ENCODE measurements around the gene ACTR3C. TPM values are rescaled to one million over a fixed set of nuclear protein-coding genes. Genes with fewer than 3 reads are reported as not detected.
"Not testable (repeated sequence)": the region's sequence is repeated elsewhere in the genome, so short reads cannot be mapped to it uniquely, and the experiment has no call there.

The ACTR3C gene
- total and polyA plus RNA-seq, 10 of the 15 experiments (the other 5 are each of a cell fraction or from before 2014, with no cell fraction given), result 2.0 to 10.2 (median 6.3) TPM

DNA sequence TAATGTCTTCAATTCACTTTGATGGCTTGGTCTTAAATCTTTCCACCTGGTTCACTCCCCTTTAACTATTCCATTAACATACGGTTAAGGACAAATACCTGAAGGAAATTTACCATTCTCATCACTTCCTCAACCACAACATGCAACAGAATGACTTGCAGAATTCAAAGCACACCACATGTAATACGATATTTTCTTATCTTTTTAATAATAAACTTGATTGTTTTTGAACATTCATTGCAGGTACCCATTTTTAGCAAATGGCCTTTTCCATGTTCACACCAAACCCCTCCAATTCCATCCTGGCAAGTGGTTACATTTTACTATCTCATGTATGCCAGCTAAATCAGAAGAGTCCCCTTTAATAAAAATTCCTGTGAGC is 17.5 kb downstream of the ACTR3C start:
- H4K20me1 ChIP-seq (ENCODE audit: control insufficient read depth, insufficient read depth); DNase-seq (ENCODE audit: low read depth, low spot score); H3K27me3 ChIP-seq (replicated peaks in 1 of 2; ENCODE audit: control insufficient read depth in 2 of 2, insufficient read depth in 2 of 2, low read length in 1 of 2); H3K36me3 ChIP-seq (ENCODE audit: control insufficient read depth in 2 of 2, insufficient read depth in 2 of 2, low read length in 1 of 2); H3K27ac ChIP-seq (ENCODE audit: control insufficient read depth, insufficient read depth); intact Hi-C loops (cut with micrococcal nuclease; ENCODE audit: unreplicated experiment); H3K4me1 ChIP-seq (ENCODE audit: control insufficient read depth, insufficient read depth, low read length); H3K9ac ChIP-seq (ENCODE audit: control insufficient read depth, insufficient read depth, low read length); H3K79me2 ChIP-seq (ENCODE audit: control insufficient read depth, insufficient read depth, low read length); SMC1A ChIA-PET (ENCODE audit: uncharacterized antibody, unreplicated experiment); CTCF ChIA-PET; H3K4me2 ChIP-seq (ENCODE audit: control insufficient read depth, insufficient read depth); H3K9me3 ChIP-seq (replicated peaks; ENCODE audit: control insufficient read depth, insufficient read depth, low read length); in situ Hi-C loops (cut with MboI); FAIRE-seq; ATAC-seq; H3K4me3 ChIP-seq; POLR2A ChIA-PET; RAD21 ChIA-PET (ENCODE audit: unreplicated experiment); BruUV-seq (replicated peaks); H2AFZ ChIP-seq (ENCODE audit: control insufficient read depth, low read depth, low read length): not testable (repeated sequence)
- WGBS (ENCODE audit: insufficient coverage, insufficient replicate concordance, low lambda C conversion rate, missing lambda C conversion rate), result 67% methylated on average over 2 of the region's 2 CpGs

DNA sequence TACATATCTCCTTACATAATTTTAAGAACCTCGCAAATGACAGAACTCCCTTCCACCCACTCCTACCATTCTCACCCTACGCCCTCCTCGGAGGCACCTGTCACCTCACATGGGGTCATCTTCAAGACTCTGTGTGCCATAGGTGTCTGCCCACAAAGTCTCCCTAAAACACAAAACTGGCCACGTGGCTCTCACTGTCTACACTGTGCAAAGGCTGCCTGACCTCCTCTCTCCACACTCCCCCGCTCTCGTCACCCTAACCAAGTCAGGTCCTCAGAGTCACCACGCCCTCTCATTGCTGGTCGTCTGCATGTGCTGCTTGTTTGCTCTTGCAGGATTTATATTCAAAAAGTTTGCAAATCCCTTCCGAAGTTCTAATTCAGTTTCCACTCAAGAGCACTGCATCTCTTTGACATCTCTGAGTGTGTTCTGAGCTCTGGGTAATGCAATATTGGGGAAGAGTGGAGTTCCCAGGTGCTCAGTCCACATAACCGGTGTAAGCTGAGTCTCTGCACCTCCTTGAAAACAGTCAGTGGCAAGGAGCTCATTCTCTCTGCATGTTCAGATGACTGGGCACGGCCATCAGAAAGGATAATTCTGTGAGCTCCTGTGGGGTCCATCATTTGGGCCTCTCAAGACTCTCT is 18.0 kb downstream of the ACTR3C start:
- H3K27ac ChIP-seq (ENCODE audit: control insufficient read depth, insufficient read depth); intact Hi-C loops (cut with micrococcal nuclease; ENCODE audit: unreplicated experiment); H3K9me3 ChIP-seq (replicated peaks; ENCODE audit: control insufficient read depth, insufficient read depth, low read length); H3K27me3 ChIP-seq (replicated peaks in 1 of 2; ENCODE audit: control insufficient read depth in 2 of 2, insufficient read depth in 2 of 2, low read length in 1 of 2); H2AFZ ChIP-seq (ENCODE audit: control insufficient read depth, low read depth, low read length); H3K79me2 ChIP-seq (ENCODE audit: control insufficient read depth, insufficient read depth, low read length); H3K4me3 ChIP-seq; SMC1A ChIA-PET (ENCODE audit: uncharacterized antibody, unreplicated experiment); POLR2A ChIA-PET; H3K4me2 ChIP-seq (ENCODE audit: control insufficient read depth, insufficient read depth); H3K4me1 ChIP-seq (ENCODE audit: control insufficient read depth, insufficient read depth, low read length); H3K9ac ChIP-seq (ENCODE audit: control insufficient read depth, insufficient read depth, low read length); FAIRE-seq; CTCF ChIA-PET; ATAC-seq; DNase-seq (ENCODE audit: low read depth, low spot score); BruUV-seq (replicated peaks); H3K36me3 ChIP-seq (ENCODE audit: control insufficient read depth in 2 of 2, insufficient read depth in 2 of 2, low read length in 1 of 2); H4K20me1 ChIP-seq (ENCODE audit: control insufficient read depth, insufficient read depth); RAD21 ChIA-PET (ENCODE audit: unreplicated experiment); in situ Hi-C loops (cut with MboI): not testable (repeated sequence)
- WGBS (ENCODE audit: insufficient coverage, insufficient replicate concordance, low lambda C conversion rate, missing lambda C conversion rate), result 67% methylated on average over 10 of the region's 11 CpGs

DNA sequence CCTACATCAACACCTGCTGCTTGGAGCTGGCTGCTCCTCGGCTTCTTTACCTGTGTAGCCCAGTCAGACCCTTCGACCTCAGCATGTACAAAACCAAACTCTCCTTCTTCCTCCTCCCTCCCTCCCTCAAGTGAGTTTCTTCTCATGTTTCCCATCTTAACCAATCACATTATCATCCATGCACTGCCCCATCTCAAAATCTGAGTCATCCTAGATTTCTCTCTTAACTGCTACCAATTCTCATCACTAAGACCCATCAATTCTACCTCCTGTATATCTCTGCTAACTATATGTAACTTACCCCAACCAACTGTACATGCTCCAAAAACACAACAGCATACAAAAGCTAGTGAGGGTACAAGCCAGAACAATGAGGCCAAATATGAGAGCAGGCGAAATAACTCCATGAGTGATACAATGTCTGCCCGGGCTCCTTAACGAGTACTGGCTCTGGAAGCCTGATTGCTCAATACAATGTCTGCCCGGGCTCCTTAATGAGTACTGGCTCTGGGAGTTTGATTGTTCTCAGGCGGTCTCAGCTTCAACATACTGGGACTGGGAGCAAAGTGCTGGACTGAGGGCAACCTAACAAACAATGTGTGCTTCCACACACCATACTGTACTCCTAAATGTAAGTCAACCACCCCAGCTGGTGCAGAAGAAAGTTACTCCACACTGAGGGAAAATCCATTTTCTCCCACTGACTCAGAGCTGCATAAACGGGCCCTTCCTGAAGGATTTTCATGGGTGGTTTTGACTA is 18.7 kb downstream of the ACTR3C start:
- H3K79me2 ChIP-seq (ENCODE audit: control insufficient read depth, insufficient read depth, low read length); POLR2A ChIA-PET; RAD21 ChIA-PET (ENCODE audit: unreplicated experiment); FAIRE-seq; H3K4me3 ChIP-seq; ATAC-seq; H3K4me2 ChIP-seq (ENCODE audit: control insufficient read depth, insufficient read depth); H3K9me3 ChIP-seq (replicated peaks; ENCODE audit: control insufficient read depth, insufficient read depth, low read length); H3K9ac ChIP-seq (ENCODE audit: control insufficient read depth, insufficient read depth, low read length); CTCF ChIA-PET; H2AFZ ChIP-seq (ENCODE audit: control insufficient read depth, low read depth, low read length); intact Hi-C loops (cut with micrococcal nuclease; ENCODE audit: unreplicated experiment); H3K27ac ChIP-seq (ENCODE audit: control insufficient read depth, insufficient read depth); H3K4me1 ChIP-seq (ENCODE audit: control insufficient read depth, insufficient read depth, low read length); SMC1A ChIA-PET (ENCODE audit: uncharacterized antibody, unreplicated experiment); BruUV-seq (replicated peaks); H3K27me3 ChIP-seq (replicated peaks in 1 of 2; ENCODE audit: control insufficient read depth in 2 of 2, insufficient read depth in 2 of 2, low read length in 1 of 2); H4K20me1 ChIP-seq (ENCODE audit: control insufficient read depth, insufficient read depth); in situ Hi-C loops (cut with MboI); DNase-seq (ENCODE audit: low read depth, low spot score); H3K36me3 ChIP-seq (ENCODE audit: control insufficient read depth in 2 of 2, insufficient read depth in 2 of 2, low read length in 1 of 2): not testable (repeated sequence)
- WGBS (ENCODE audit: insufficient coverage, insufficient replicate concordance, low lambda C conversion rate, missing lambda C conversion rate), result 78% methylated on average over 6 of the region's 8 CpGs

DNA sequence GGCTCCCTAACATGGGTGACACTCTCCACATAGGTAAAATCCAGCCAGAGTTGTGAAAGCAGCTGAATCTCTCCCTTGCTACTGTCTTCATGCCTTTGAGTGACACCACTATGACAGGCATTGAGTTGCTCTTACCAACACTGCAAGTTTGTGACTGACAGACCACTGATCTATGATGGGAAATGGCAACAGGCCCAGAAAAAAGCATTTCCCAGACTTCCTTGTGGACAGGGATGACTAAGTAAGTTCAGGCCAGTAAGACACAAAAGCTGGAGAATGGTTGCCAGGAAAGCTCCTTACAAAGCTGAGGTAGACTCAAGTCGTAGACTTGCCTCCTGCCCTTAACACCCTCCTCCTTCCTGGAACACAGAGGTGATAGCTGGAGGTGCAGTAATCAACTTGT is 20.4 kb downstream of the ACTR3C start:
- intact Hi-C loops (cut with micrococcal nuclease; ENCODE audit: unreplicated experiment); in situ Hi-C loops (cut with MboI); BruUV-seq (replicated peaks): not testable (repeated sequence)

More for the DNA sequence above, 20.4 kb downstream of the ACTR3C start:
- ATAC-seq; H3K27ac ChIP-seq (ENCODE audit: control insufficient read depth, insufficient read depth); SMC1A ChIA-PET (ENCODE audit: uncharacterized antibody, unreplicated experiment); H2AFZ ChIP-seq (ENCODE audit: control insufficient read depth, low read depth, low read length); H3K4me1 ChIP-seq (ENCODE audit: control insufficient read depth, insufficient read depth, low read length); H4K20me1 ChIP-seq (ENCODE audit: control insufficient read depth, insufficient read depth); POLR2A ChIA-PET; H3K4me3 ChIP-seq; H3K27me3 ChIP-seq (replicated peaks in 1 of 2; ENCODE audit: control insufficient read depth in 2 of 2, insufficient read depth in 2 of 2, low read length in 1 of 2); H3K79me2 ChIP-seq (ENCODE audit: control insufficient read depth, insufficient read depth, low read length); DNase-seq (ENCODE audit: low read depth, low spot score); CTCF ChIA-PET; RAD21 ChIA-PET (ENCODE audit: unreplicated experiment); H3K4me2 ChIP-seq (ENCODE audit: control insufficient read depth, insufficient read depth); H3K9me3 ChIP-seq (replicated peaks; ENCODE audit: control insufficient read depth, insufficient read depth, low read length); H3K9ac ChIP-seq (ENCODE audit: control insufficient read depth, insufficient read depth, low read length); FAIRE-seq; H3K36me3 ChIP-seq (ENCODE audit: control insufficient read depth in 2 of 2, insufficient read depth in 2 of 2, low read length in 1 of 2): not testable (repeated sequence)
- WGBS (ENCODE audit: insufficient coverage, insufficient replicate concordance, low lambda C conversion rate, missing lambda C conversion rate), result 42% methylated on average over 1 of the region's 1 CpG
